HepG2 (cell line): ENCODE results near the gene LMAN2L. TPM values are rescaled to one million over a fixed set of nuclear protein-coding genes. Genes with fewer than 3 reads are reported as not detected.
A peak's percentile ranks its signal among the peaks of the same experiment; 100 is the strongest.

Experiments used
- ATAC-seq: fragments of 200-7000 bp; cut with Tn5 transposase; 3 replicates; pipeline ENCODE4 v1.9.1; 2020; ENCODE audit warnings: mild to moderate bottlenecking, moderate library complexity
- BruUV-seq: library from RNA; stranded (reverse); fragments of 400-500 nt; replicated peaks from 2 replicates; lab custom pipeline; 2021; lab: Mats Ljungman, UMichigan
- CTCF ChIA-PET: fragments of 300-600 bp; formaldehyde crosslinking; extraction: SDS; loops from one replicate; lab custom pipeline; 2021; ENCODE audit warnings: low total read pairs, inconsistent platforms, low intra/inter-chr PET ratio; lab: Yijun Ruan, JAX
- POLR2A ChIA-PET: fragments of 350-600 bp; sonication (Branson Sonifier 250); formaldehyde crosslinking; loops from one replicate; lab custom pipeline; 2020; ENCODE audit warnings: antibody characterized with exemption, inconsistent platforms; lab: Yijun Ruan, JAX
- DNase-seq: peaks from one replicate; pipeline ENCODE4 v3.0.0-alpha.2; 2015; ENCODE audit warnings: low spot score
- FAIRE-seq: peaks from 3 replicates; lab custom pipeline; 2011; peaks lifted over from hg19 to GRCh38; lab: Jason Lieb, UNC
- H2AFZ ChIP-seq: one replicate; pipeline ENCODE4 v1.6.1; 2011; ENCODE audit warnings: low read length, inconsistent platforms
- H3K27ac ChIP-seq: fragments of 300-600 bp; 3 replicates; pipeline ENCODE4 v1.8.0; 2011; ENCODE audit warnings: mixed run types, mild to moderate bottlenecking, mixed read lengths, low read length, inconsistent platforms; ENCODE audit not compliant: insufficient read depth; ENCODE audit errors: extremely low read length
- H3K27me3 ChIP-seq, 2 experiments: fragments of 200-600 bp in 1 of 2; 2 replicates in 1 of 2; 3 replicates in 1 of 2; pipeline versions ENCODE4 v1.6.0 to v1.8.0; 2011; ENCODE audit warnings: low read length in 2 of 2, mild to moderate bottlenecking in 2 of 2, moderate library complexity in 2 of 2, inconsistent platforms in 1 of 2; ENCODE audit not compliant: insufficient read depth in 2 of 2, control insufficient read depth in 1 of 2
- H3K36me3 ChIP-seq, 2 experiments: fragments of 200-600 bp in 1 of 2; replicated peaks in 1 of 2; 2 replicates in 1 of 2; 3 replicates in 1 of 2; pipeline versions ENCODE4 v1.5.1 to v1.8.0; 2011; ENCODE audit warnings: low read length in 2 of 2, inconsistent platforms in 1 of 2; ENCODE audit not compliant: insufficient read depth in 2 of 2, control insufficient read depth in 1 of 2
- H3K4me1 ChIP-seq: 2 replicates; pipeline ENCODE4 v1.5.1; 2012; ENCODE audit warnings: low read length, inconsistent platforms; ENCODE audit not compliant: insufficient read depth
- H3K4me2 ChIP-seq: 2 replicates; pipeline ENCODE4 v1.6.0; 2011; ENCODE audit warnings: low read depth, low read length, inconsistent platforms
- H3K4me3 ChIP-seq, 3 experiments: fragments of 200-600 bp in 1 of 3; sonication (generic), shearing (Covaris generic) in 1 of 3; replicated peaks in 1 of 3; 2 replicates each; pipeline ENCODE4 v1.5.1; 2011 to 2016; ENCODE audit warnings: low read length in 3 of 3, inconsistent platforms in 2 of 3, low read depth in 2 of 3, mild to moderate bottlenecking in 2 of 3, control low read depth in 1 of 3, mixed read lengths in 1 of 3; ENCODE audit not compliant: insufficient read depth in 1 of 3
- H3K79me2 ChIP-seq: one replicate; pipeline ENCODE4 v1.6.1; 2011; ENCODE audit warnings: low read length, inconsistent platforms; ENCODE audit not compliant: insufficient read depth
- H3K9ac ChIP-seq: 2 replicates; pipeline ENCODE4 v1.6.0; 2011; ENCODE audit warnings: mild to moderate bottlenecking, low read depth, low read length, inconsistent platforms; ENCODE audit not compliant: insufficient read depth
- H3K9me3 ChIP-seq: 2 replicates; pipeline ENCODE4 v1.5.1; 2012; ENCODE audit warnings: mild to moderate bottlenecking, low read length
- H4K20me1 ChIP-seq: 2 replicates; pipeline ENCODE4 v1.6.0; 2011; ENCODE audit warnings: inconsistent platforms, mild to moderate bottlenecking, low read length, moderate library complexity; ENCODE audit not compliant: insufficient read depth
- ASH2L ChIP-seq: fragments of 300-600, 200-600 bp; sonication (generic); IDR thresholded peaks from 2 replicates; pipeline ENCODE4 v1.7.0; 2017; ENCODE audit warnings: low read depth, mild to moderate bottlenecking, moderate library complexity, mixed read lengths, low read length; ENCODE audit not compliant: insufficient read length
- ATF7 ChIP-seq, 2 experiments: fragments of 450-650 bp in 1 of 2; sonication (generic) in 1 of 2; formaldehyde crosslinking in 1 of 2; IDR thresholded peaks; 2 replicates each; pipeline versions ENCODE4 v1.4.0 to v1.6.1; 2016 to 2020; ENCODE audit warnings: antibody characterized with exemption in 1 of 2, mild to moderate bottlenecking in 1 of 2, missing genetic modification reagents in 1 of 2
- HCFC1 ChIP-seq: fragments of 150-350 bp; IDR thresholded peaks from 2 replicates; pipeline ENCODE4 v1.6.1; 2014; ENCODE audit warnings: low read depth, low read length
- HDAC2 ChIP-seq: sonication (generic); formaldehyde crosslinking; IDR thresholded peaks from 2 replicates; pipeline ENCODE4 v1.4.0; 2020; ENCODE audit warnings: missing genetic modification reagents
- MAF1 ChIP-seq: sonication (generic); formaldehyde crosslinking; IDR thresholded peaks from 2 replicates; pipeline ENCODE4 v1.5.0; 2020; ENCODE audit warnings: missing genetic modification reagents, borderline replicate concordance
- MED8 ChIP-seq: sonication (generic); formaldehyde crosslinking; IDR thresholded peaks from 2 replicates; pipeline ENCODE4 v1.8.1; 2023; ENCODE audit warnings: mild to moderate bottlenecking, missing genetic modification reagents; ENCODE audit not compliant: insufficient replicate concordance
- NBN ChIP-seq: fragments of 450-650 bp; conservative IDR thresholded peaks from 2 replicates; pipeline ENCODE4 v1.6.1; 2017
- SATB2 ChIP-seq: sonication (generic); formaldehyde crosslinking; IDR thresholded peaks from 2 replicates; pipeline ENCODE4 v1.5.0; 2020; ENCODE audit warnings: missing genetic modification reagents
- SNAI1 ChIP-seq: sonication (generic); formaldehyde crosslinking; IDR thresholded peaks from 2 replicates; pipeline ENCODE4 v1.5.0; 2020; ENCODE audit warnings: mild to moderate bottlenecking, missing genetic modification reagents, borderline replicate concordance
- TSC22D2 ChIP-seq: sonication (generic); formaldehyde crosslinking; IDR thresholded peaks from 2 replicates; pipeline ENCODE4 v1.5.1; 2020; ENCODE audit warnings: missing genetic modification reagents, mild to moderate bottlenecking, borderline replicate concordance
- ZBTB26 ChIP-seq: IDR thresholded peaks from 2 replicates; pipeline ENCODE4 v1.6.1; 2016; ENCODE audit warnings: missing compliant biosample characterization, missing genetic modification reagents, borderline replicate concordance
- ZFP41 ChIP-seq: sonication (generic); formaldehyde crosslinking; IDR thresholded peaks from 2 replicates; pipeline ENCODE4 v1.4.0; 2020; ENCODE audit warnings: mild to moderate bottlenecking, missing genetic modification reagents, borderline replicate concordance
- ZNF20 ChIP-seq: sonication (generic); formaldehyde crosslinking; IDR thresholded peaks from 2 replicates; pipeline ENCODE4 v1.4.0; 2020; ENCODE audit warnings: mild to moderate bottlenecking, moderate library complexity, missing genetic modification reagents
- ZNF30 ChIP-seq: sonication (generic); formaldehyde crosslinking; IDR thresholded peaks from 2 replicates; pipeline ENCODE4 v1.5.0; 2020; ENCODE audit warnings: mild to moderate bottlenecking, missing genetic modification reagents
- ZNF33A ChIP-seq: sonication (generic); formaldehyde crosslinking; IDR thresholded peaks from 2 replicates; pipeline ENCODE4 v1.5.1; 2020; ENCODE audit warnings: missing genetic modification reagents, mild to moderate bottlenecking, moderate library complexity, borderline replicate concordance
- ZNF446 ChIP-seq: sonication (generic); formaldehyde crosslinking; IDR thresholded peaks from 2 replicates; pipeline ENCODE4 v1.5.0; 2020; ENCODE audit warnings: mild to moderate bottlenecking, missing genetic modification reagents
- ZNF724P ChIP-seq: sonication (generic); formaldehyde crosslinking; IDR thresholded peaks from 2 replicates; pipeline ENCODE4 v1.8.0; 2022; ENCODE audit warnings: missing genetic modification reagents, borderline replicate concordance
- ZNF768 ChIP-seq: sonication (generic); formaldehyde crosslinking; IDR thresholded peaks from 2 replicates; pipeline ENCODE4 v1.4.0; 2020; ENCODE audit warnings: missing genetic modification reagents
- WGBS: methylation state at CpG from one replicate; pipeline ENCODE4 v1.1.6; 2017; ENCODE audit warnings: low lambda C conversion rate; 5-methylcytosine and 5-hydroxymethylcytosine counted together
- in situ Hi-C: cut with HindIII; loops from 2 replicates; pipeline ENCODE4 v1.10.0; 2017; ENCODE audit warnings: low pct_unique_long_range_greater_than_20kb; ENCODE audit not compliant: extremely low pct_ligation_motif_present
- intact Hi-C: fragments of 100-400 bp; cut with micrococcal nuclease; formaldehyde crosslinking; loops from one replicate; pipeline ENCODE4 v1.10.0; 2022; ENCODE audit not compliant: unreplicated experiment
- polyA plus RNA-seq, 8 experiments: library from polyadenylated mRNA; depleted of rRNA in 3 of 8; stranded (reverse) in 7 of 8; unstranded in 1 of 8; fragments of >200 nt; fragmentation: Illumina TruSeq in 4 of 8; extraction: Trizol in 4 of 8; gene quantifications; 2 replicates each; pipeline versions ENCODE4 v1.2.1 to v1.2.3, GENCODE V29; 2011 to 2016; ENCODE audit warnings: low read depth in 4 of 8, missing spikeins in 1 of 8, mixed read lengths in 1 of 8; ENCODE audit not compliant: insufficient read depth in 1 of 8
- total RNA-seq, 5 experiments: library from RNA; depleted of rRNA; stranded (reverse); fragments of >200 nt; fragmentation: Illumina TruSeq; extraction: Trizol; gene quantifications; 2 replicates each; pipeline ENCODE4 v1.2.3, GENCODE V29; 2016; ENCODE audit warnings: low read depth in 1 of 5
- TF ChIP-seq, protein P1 (sequence below): sonication (generic); formaldehyde crosslinking; IDR thresholded peaks from 2 replicates; pipeline ENCODE4 v1.8.0; 2022; ENCODE audit warnings: missing genetic modification reagents, mild to moderate bottlenecking, borderline replicate concordance
- TF ChIP-seq, protein P2 (sequence below): IDR thresholded peaks from 2 replicates; pipeline ENCODE4 v1.6.1; 2016; ENCODE audit warnings: low read depth, borderline replicate concordance
- TF ChIP-seq, protein P3 (sequence below): sonication (generic); formaldehyde crosslinking; IDR thresholded peaks from 2 replicates; pipeline ENCODE4 v1.4.0; 2020; ENCODE audit warnings: missing genetic modification reagents, borderline replicate concordance

LMAN2L gene
- total and polyA plus RNA-seq, 2 of the 13 experiments (the other 11 are each of a cell fraction or from before 2014, with no cell fraction given) = 39.1 to 57.9 TPM

GRCh38 chr2:96687266-96687665, 52.6 kb downstream of the LMAN2L start:
- peak; percentile 46 for DNase-seq
- POLR2A ChIA-PET = no interaction called here
- 85% methylated on average over 3 of the region's 3 CpGs for WGBS
- no peak overlapping the region for H2AFZ ChIP-seq
- no peak overlapping the region for H3K27ac ChIP-seq
- H3K27me3 ChIP-seq = peaks cover 8 to 33% of the 10 kb centered on the region in 2 experiments; a peak in 3 of 5 replicates
- no peaks in the 10 kb centered on the region for H3K36me3 ChIP-seq
- H3K79me2 ChIP-seq = no peaks in the 10 kb centered on the region
- H3K9ac ChIP-seq = no peak overlapping the region
- ATAC-seq = no peak
- H3K9me3 ChIP-seq = no peaks in the 10 kb centered on the region
- in situ Hi-C loops = no loop called here
- CTCF ChIA-PET = no interaction called here
- H4K20me1 ChIP-seq = no peaks in the 10 kb centered on the region
- H3K4me3 ChIP-seq = peak overlapping the region in 1 of 3 experiments; percentile 41; a peak in 1 of 6 replicates
- FAIRE-seq = no peak
- BruUV-seq = no TSS peak
- peaks cover 66% of the 10 kb centered on the region for H3K4me1 ChIP-seq
- peak overlapping the region; percentile 59 for H3K4me2 ChIP-seq
- intact Hi-C loops = loop anchor here (5.0 kb wide), 2 partner anchors 75 to 85 kb away; partner anchors contain the start of gene CNNM4
- TF ChIP-seq SATB2 (CRISPR knock-in tag) (no peak), MAF1 (CRISPR knock-in tag) (no peak), SNAI1 (no peak), ZNF724P (no peak), ZFP41 (CRISPR knock-in tag) (no peak), ATF7 (IDR thresholded peaks at IDR 0.05) (no peak), ATF7 (CRISPR knock-in tag; IDR thresholded peaks at IDR 0.05) (no peak), ZNF446 (CRISPR knock-in tag) (no peak), HDAC2 (CRISPR knock-in tag) (no peak), HCFC1 (no peak), ZBTB26 (CRISPR knock-in tag) (no peak), ZNF20 (CRISPR knock-in tag) (no peak), ZNF30 (CRISPR knock-in tag) (no peak), ZNF768 (no peak), ZNF33A (CRISPR knock-in tag) (no peak), MED8 (CRISPR knock-in tag) (no peak), TSC22D2 (CRISPR knock-in tag) (no peak), ASH2L (no peak), NBN (no peak)
- TF ChIP-seq, protein P1, sequence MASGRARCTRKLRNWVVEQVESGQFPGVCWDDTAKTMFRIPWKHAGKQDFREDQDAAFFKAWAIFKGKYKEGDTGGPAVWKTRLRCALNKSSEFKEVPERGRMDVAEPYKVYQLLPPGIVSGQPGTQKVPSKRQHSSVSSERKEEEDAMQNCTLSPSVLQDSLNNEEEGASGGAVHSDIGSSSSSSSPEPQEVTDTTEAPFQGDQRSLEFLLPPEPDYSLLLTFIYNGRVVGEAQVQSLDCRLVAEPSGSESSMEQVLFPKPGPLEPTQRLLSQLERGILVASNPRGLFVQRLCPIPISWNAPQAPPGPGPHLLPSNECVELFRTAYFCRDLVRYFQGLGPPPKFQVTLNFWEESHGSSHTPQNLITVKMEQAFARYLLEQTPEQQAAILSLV (CRISPR knock-in tag) = 0 out of 2 replicates have a peak, but pooled peaks have one; percentile 43
- TF ChIP-seq, protein P2, sequence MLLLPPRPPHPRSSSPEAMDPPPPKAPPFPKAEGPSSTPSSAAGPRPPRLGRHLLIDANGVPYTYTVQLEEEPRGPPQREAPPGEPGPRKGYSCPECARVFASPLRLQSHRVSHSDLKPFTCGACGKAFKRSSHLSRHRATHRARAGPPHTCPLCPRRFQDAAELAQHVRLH (CRISPR knock-in tag) = no peak
- TF ChIP-seq, protein P3, sequence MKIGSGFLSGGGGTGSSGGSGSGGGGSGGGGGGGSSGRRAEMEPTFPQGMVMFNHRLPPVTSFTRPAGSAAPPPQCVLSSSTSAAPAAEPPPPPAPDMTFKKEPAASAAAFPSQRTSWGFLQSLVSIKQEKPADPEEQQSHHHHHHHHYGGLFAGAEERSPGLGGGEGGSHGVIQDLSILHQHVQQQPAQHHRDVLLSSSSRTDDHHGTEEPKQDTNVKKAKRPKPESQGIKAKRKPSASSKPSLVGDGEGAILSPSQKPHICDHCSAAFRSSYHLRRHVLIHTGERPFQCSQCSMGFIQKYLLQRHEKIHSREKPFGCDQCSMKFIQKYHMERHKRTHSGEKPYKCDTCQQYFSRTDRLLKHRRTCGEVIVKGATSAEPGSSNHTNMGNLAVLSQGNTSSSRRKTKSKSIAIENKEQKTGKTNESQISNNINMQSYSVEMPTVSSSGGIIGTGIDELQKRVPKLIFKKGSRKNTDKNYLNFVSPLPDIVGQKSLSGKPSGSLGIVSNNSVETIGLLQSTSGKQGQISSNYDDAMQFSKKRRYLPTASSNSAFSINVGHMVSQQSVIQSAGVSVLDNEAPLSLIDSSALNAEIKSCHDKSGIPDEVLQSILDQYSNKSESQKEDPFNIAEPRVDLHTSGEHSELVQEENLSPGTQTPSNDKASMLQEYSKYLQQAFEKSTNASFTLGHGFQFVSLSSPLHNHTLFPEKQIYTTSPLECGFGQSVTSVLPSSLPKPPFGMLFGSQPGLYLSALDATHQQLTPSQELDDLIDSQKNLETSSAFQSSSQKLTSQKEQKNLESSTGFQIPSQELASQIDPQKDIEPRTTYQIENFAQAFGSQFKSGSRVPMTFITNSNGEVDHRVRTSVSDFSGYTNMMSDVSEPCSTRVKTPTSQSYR (CRISPR knock-in tag) = no peak
